NCI-H1436 treated with DMSO at 0.1 percent for 48 hours (cell line): ENCODE data around the gene TUBG1.

Experiments used
- DNase-seq: peaks from one replicate; lab custom pipeline; 2025; lab: John Stamatoyannopoulos, UW

TUBG1 gene

GRCh38 chr17:42609182-42609813 lies at the start of gene TUBG1, which contains the start of gene RETREG3:
Gene TUBG1 (plus strand): TSS chr17:42609683. CDS start chr17:42609738, 55 bp downstream.
Gene RETREG3 (minus strand): TSS chr17:42609374. CDS start chr17:42609324, 50 bp downstream.
- DNase-seq: peak; percentile 98

- no peak for DNase-seq
Measured at GRCh38 chr17:42560246-42560645, 49.2 kb upstream of the TUBG1 start.

GRCh38 chr17:42561897-42562387 lies 47.5 kb upstream of the TUBG1 start, which contains the start of gene COASY:
Gene COASY (plus strand): TSS chr17:42562148. CDS start chr17:42562623, 475 bp downstream.
- DNase-seq: peak; percentile 92

- DNase-seq: no peak
Measured at GRCh38 chr17:42562388-42563142, 46.9 kb upstream of the TUBG1 start.

- no peak for DNase-seq
Measured at GRCh38 chr17:42563143-42563509, 46.4 kb upstream of the TUBG1 start.

GRCh38 chr17:42563543-42563942 lies 45.9 kb upstream of the TUBG1 start:
- DNase-seq: no peak

- DNase-seq: no peak
Measured at GRCh38 chr17:42563950-42564349, 45.5 kb upstream of the TUBG1 start.

- no peak for DNase-seq
Measured at GRCh38 chr17:42564815-42565522, 44.5 kb upstream of the TUBG1 start.

GRCh38 chr17:42565523-42566214 lies 43.8 kb upstream of the TUBG1 start:
- DNase-seq: no peak

- no peak for DNase-seq
Measured at GRCh38 chr17:42566215-42566882, 43.1 kb upstream of the TUBG1 start.

GRCh38 chr17:42566883-42567573 lies 42.5 kb upstream of the TUBG1 start, which contains the start of gene MLX:
Gene MLX (plus strand): TSS chr17:42567100. CDS start chr17:42567125, 25 bp downstream.
- DNase-seq: peak; percentile 78

- DNase-seq: no peak
Measured at GRCh38 chr17:42568341-42569111, 41.0 kb upstream of the TUBG1 start.

GRCh38 chr17:42571435-42572225 lies 37.9 kb upstream of the TUBG1 start:
- no peak for DNase-seq

GRCh38 chr17:42573095-42573494 lies 36.4 kb upstream of the TUBG1 start:
- DNase-seq: no peak

GRCh38 chr17:42574463-42574862 lies 35.0 kb upstream of the TUBG1 start:
- DNase-seq: no peak

GRCh38 chr17:42577140-42577531 lies 32.3 kb upstream of the TUBG1 start:
- DNase-seq: no peak

- peak; percentile 89 for DNase-seq
Measured at GRCh38 chr17:42577532-42578281, 31.8 kb upstream of the TUBG1 start, which contains the start of gene PSMC3IP. Gene PSMC3IP (minus strand): TSS chr17:42577729. CDS start chr17:42577686, 43 bp downstream.

- peak; percentile 57 for DNase-seq
Measured at GRCh38 chr17:42578282-42578869, 31.1 kb upstream of the TUBG1 start.
